GM18511 (cell line): ENCODE measurements around the gene MDFIC.
A peak's percentile ranks its signal among the peaks of the same experiment; 100 is the strongest.

Source experiments
- ATAC-seq: cut with Tn5 transposase; IDR thresholded peaks from one replicate; pipeline ENCODE4 v1.9.1; 2021; ENCODE audit warnings: mild to moderate bottlenecking, moderate library complexity; ENCODE audit not compliant: unreplicated experiment

The MDFIC gene

GRCh38 chr7:114988755-114989375, 67.0 kb downstream of the MDFIC start:
- ATAC-seq: no peak

DNA sequence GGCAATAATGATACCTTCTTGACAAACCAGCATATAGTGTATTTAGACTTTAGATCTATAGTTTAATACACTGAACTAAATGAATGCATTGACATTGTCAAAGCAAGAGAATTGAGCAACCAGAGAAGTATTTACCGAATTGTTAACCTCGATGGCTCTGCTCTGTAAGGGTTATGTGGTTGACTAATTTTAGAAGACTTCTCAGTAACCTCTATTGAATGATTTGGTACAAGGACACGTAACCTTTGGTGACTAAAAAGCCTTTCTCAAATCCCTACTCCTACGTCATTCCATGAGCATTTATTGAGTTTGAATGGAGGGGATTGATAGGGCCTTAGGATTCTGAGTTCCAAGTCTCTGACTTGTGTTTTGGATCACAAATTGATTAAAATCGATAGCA, 67.6 kb downstream of the MDFIC start:
- ATAC-seq: no peak

DNA sequence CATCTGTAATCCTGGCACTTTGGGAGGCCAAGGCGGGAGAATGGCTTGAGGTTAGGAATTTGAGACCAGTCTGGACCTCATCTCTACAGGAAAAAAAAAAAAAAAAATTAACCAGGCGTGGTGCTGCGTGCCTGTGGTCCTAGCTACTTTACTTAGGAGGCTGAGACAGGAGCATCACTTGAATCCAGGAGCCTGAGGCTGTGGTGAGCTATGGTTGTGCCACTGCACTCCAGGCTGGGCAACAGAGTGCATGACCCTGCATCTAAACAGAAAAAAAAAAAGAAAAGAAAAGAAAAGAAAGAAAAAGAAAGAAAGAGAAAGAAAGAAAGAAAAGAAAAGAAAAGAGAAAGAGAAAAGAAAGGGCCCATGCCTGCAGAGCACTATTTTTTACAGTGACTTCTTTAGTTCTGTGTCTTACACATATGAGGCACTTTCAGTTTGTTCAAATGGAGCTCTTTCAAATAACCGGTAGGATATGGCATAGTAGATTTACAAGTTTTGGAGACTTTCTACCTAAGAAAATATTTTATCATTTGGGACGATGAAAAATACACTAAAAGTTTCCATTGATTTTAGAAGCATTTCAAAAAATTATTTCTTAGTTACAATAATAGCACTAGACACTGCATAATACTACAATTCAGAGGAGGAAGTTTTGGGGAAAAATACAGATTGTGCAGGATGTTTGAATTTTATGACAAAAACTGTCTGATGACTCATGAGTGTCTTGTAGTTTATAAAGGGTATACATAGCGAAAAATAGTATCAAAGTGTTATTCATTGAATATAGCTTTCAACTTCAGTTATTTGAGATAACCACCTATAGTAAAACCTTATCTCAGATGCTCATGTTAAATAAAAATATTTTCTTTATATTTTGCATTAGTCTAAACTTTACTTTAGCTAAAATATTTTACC, 75.9 kb downstream of the MDFIC start:
- ATAC-seq: peak; percentile 52

GRCh38 chr7:115004121-115004520, 82.2 kb downstream of the MDFIC start:
- no peak for ATAC-seq

DNA sequence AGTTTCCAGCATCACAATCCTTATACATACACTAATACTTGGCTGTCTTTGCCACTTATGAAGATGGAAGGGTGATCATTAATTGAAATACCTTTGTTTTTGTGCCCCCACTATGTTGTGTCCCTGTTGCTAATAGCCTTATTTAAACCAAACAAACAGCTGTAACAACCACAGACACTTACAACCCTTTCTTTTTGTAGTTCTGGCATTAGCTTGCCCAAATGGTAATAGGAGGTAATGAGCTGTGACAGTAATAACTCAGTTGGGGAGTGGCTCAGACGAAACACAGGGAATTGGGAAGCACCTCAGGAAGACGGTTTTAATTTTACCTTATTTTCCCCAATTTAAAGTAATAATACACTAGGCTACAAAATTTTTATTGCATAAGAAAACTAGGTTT, 83.4 kb downstream of the MDFIC start:
- ATAC-seq: no peak

GRCh38 chr7:115005953-115006352, 84.1 kb downstream of the MDFIC start:
- ATAC-seq: no peak

DNA sequence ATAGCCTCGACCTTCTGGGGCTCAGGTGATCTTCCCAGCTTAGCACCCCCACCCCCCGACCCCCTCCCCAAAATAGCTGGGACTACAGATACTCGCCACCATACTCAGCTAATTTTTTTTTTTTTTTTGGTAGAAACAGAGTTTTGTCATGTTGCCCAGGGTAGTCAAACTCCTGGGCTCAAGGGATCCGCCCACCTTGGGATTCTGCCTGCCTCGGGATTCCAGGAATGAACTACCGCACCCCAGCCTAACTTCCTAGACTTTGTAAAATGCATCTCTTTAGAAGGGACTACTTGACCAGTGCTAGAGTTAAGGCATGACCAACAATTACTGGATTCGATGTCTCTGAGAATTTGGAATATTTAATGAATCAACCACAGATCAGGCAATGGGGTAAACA, 85.9 kb downstream of the MDFIC start:
- no peak for ATAC-seq

DNA sequence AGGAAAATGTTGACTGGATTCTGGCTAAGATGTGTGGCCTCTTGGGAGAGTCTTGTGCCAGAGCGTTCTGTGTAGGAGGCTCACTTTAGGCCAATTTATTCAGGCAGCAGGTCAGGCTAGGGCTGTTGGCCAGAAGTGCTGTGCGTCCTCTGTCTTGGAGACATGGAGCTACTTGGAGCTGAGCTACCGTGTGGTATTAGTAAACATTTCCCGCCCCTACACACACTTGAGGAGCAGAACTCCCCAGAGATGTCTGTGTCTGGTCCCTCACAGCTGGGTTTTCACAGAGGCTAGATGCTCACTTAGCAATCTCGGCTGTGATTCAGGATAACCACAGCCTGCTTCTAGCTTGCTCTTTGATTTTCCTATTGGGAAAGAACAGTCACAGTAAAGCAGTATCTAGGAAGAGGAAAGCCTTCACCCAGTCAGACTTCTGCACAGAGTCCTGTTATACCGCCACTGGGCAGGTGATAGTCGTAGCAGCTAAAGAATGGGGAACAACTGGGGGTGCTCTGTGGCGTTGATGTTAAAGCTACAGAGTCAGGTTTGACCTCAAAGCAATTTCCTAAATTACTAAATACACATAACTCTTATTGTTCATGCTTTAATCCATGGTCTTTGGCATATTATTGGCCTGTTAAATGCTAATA, 86.7 kb downstream of the MDFIC start:
- peak; percentile 60 for ATAC-seq

DNA sequence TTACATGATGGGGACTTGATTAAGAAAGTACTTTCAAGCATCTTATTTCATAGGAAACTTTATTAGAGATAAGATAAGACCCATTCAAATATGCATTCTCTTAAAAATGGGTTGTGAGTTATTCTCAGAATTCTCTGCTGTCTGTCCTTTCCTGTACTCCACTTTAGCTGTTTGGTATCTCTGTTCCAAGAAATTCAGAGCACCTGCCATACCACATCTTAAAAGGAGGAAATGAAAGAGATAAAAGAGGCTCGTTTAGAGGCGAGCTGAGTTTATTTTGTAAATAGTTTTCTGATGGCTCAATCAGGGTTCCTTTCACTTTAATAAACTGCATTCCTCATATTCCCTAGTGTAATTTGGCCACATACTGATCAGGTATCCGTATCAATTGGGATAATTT, 87.2 kb downstream of the MDFIC start:
- peak; percentile 82 for ATAC-seq

- ATAC-seq: no peak
Observed at GRCh38 chr7:115009736-115010440, 88.0 kb downstream of the MDFIC start.

GRCh38 chr7:115010441-115010820, 88.5 kb downstream of the MDFIC start:
- no peak for ATAC-seq

DNA sequence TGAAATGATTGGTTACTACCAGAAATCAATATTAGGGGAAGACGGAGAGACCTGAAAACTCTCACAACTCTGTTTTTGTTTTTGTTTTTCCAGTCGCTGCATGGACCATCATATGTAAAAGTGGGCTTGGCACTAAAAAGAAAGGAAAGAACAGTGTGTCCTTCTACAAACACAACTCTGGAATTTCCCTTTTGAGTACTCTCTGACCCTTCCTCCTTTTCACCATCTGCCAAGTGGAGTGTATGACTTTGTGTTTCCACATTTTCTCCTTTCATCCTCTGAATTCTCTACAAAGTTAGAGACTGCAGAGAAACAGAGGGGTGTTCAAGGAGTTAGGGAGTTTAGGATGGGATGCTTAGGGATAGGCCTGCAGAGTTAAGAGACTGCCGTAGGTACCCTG, 92.0 kb downstream of the MDFIC start:
- ATAC-seq: no peak

GRCh38 chr7:115014794-115015193, 92.9 kb downstream of the MDFIC start:
- no peak for ATAC-seq

DNA sequence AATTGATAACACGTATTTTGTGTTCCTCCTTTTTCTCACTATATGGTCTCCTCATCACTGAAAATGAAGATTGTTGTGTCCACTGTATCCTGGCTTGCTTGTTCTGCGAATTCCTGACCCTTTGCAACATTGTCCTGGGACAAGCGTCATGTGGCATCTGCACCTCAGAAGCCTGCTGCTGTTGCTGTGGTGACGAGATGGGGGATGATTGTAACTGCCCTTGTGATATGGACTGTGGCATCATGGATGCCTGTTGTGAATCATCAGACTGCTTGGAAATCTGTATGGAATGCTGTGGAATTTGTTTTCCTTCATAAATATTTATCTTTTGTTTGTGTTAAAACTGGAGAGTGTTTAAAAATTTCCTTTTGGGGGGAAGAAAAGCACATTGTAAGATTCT, 93.7 kb downstream of the MDFIC start:
- no peak for ATAC-seq

- no peak for ATAC-seq
Observed at GRCh38 chr7:115019882-115020605, 98.2 kb downstream of the MDFIC start.

- no peak for ATAC-seq
Observed at GRCh38 chr7:115023219-115023618, 101.3 kb downstream of the MDFIC start.

DNA sequence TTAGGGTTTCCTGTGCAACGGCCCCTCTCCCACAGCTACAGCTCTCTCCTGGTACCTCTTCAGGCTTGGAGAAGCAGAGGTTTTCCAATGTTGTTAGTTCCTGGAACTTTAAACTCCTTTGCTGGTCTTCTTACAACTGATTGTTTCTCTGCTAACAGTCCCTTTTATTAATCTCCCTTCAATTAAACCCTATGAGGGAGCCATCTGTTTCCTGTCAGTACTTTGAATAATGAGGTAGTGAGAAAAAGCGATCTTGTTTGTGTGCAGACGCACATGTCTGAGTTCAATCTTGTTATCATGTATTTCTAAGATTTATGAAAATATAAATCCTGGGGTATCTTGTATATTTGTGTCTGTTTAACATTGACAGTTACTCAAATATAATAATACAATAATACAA, 102.4 kb downstream of the MDFIC start:
- ATAC-seq: no peak

GRCh38 chr7:115032715-115033703, 111.1 kb downstream of the MDFIC start:
- no peak for ATAC-seq

GRCh38 chr7:115033917-115034459, 112.1 kb downstream of the MDFIC start:
- ATAC-seq: no peak
